Calu3 (cell line): ENCODE results near the gene HLA-B. TPM values are rescaled to one million over a fixed set of nuclear protein-coding genes. Genes with fewer than 3 reads are reported as not detected.

Experiments
- BruUV-seq: library from RNA; stranded (reverse); fragments of 400-500 nt; replicated peaks from 2 replicates; lab custom pipeline; 2021; lab: Mats Ljungman, UMichigan
- CTCF ChIA-PET: fragments of 300-600 bp; sonication (Branson Sonifier 250); formaldehyde crosslinking; loops from one replicate; lab custom pipeline; 2022; ENCODE audit warnings: antibody characterized with exemption; lab: Charles Lee
- DNase-seq: peaks from one replicate; pipeline ENCODE4 v3.0.0; 2022
- H3K27ac Mint-ChIP-seq: one replicate; pipeline ENCODE4 v1.8.0; 2022; ENCODE audit warnings: mixed read lengths; ENCODE audit not compliant: unreplicated experiment
- H3K27me3 Mint-ChIP-seq: one replicate; pipeline ENCODE4 v1.8.0; 2022; ENCODE audit warnings: mixed read lengths; ENCODE audit not compliant: unreplicated experiment
- H3K36me3 Mint-ChIP-seq: one replicate; pipeline ENCODE4 v1.8.0; 2022; ENCODE audit warnings: mild to moderate bottlenecking, moderate library complexity, mixed read lengths; ENCODE audit not compliant: insufficient read depth, unreplicated experiment
- H3K4me1 Mint-ChIP-seq: one replicate; pipeline ENCODE4 v1.8.0; 2022; ENCODE audit warnings: mild to moderate bottlenecking, low read depth, mixed read lengths; ENCODE audit not compliant: unreplicated experiment
- H3K4me3 Mint-ChIP-seq: one replicate; pipeline ENCODE4 v1.8.0; 2022; ENCODE audit warnings: mild to moderate bottlenecking, low read depth, moderate library complexity, mixed read lengths; ENCODE audit not compliant: unreplicated experiment
- H3K9me3 Mint-ChIP-seq: one replicate; pipeline ENCODE4 v1.8.0; 2022; ENCODE audit warnings: low read depth, mixed read lengths; ENCODE audit not compliant: unreplicated experiment
- CTCF ChIP-seq: fragments of 200-600 bp; IDR thresholded peaks from one replicate; pipeline ENCODE4 v1.8.0; 2022; ENCODE audit warnings: antibody characterized with exemption; ENCODE audit not compliant: unreplicated experiment
- intact Hi-C: fragments of 100-400 bp; cut with micrococcal nuclease; formaldehyde crosslinking; loops from one replicate; pipeline ENCODE4 v1.10.0; 2022; ENCODE audit not compliant: unreplicated experiment
- total RNA-seq: library from RNA; stranded (reverse); gene quantifications from 2 replicates; pipeline ENCODE4 v1.2.3, GENCODE V29; 2022

HLA-B gene
- total RNA-seq, 1 experiment from 2014 or later = 1,078 TPM

GRCh38 chr6:31308845-31309175 lies 48.2 kb downstream of the HLA-B start:
- no TSS peak for BruUV-seq
- Mint-ChIP-seq H3K36me3 (peaks cover 9% of the 10 kb centered on the region), H3K27ac (no peak overlapping the region), H3K4me3 (peak overlapping the region; percentile 46), H3K4me1 (no peaks in the 10 kb centered on the region), H3K27me3 (peaks cover 98% of the 10 kb centered on the region), H3K9me3 (no peaks in the 10 kb centered on the region)
- intact Hi-C loops = no loop called here
- DNase-seq = no peak
- CTCF ChIA-PET = interaction anchor here (0.6 kb wide), 2 partner anchors 16 to 190 kb away, joined by 5 to 7 read pairs; no protein-coding TSS in a partner anchor
- no peak for TF ChIP-seq CTCF

- no peaks in the 10 kb centered on the region for H3K4me1 Mint-ChIP-seq
- no TSS peak for BruUV-seq
- intact Hi-C loops = no loop called here
- H3K27ac Mint-ChIP-seq = no peak overlapping the region
- CTCF ChIA-PET = interaction anchor here (0.6 kb wide), 2 partner anchors 17 to 190 kb away, joined by 5 to 7 read pairs; no protein-coding TSS in a partner anchor
- no peaks in the 10 kb centered on the region for H3K9me3 Mint-ChIP-seq
- DNase-seq = no peak
- TF ChIP-seq CTCF = no peak
- H3K27me3 Mint-ChIP-seq = peaks cover 98% of the 10 kb centered on the region
- H3K36me3 Mint-ChIP-seq = peaks cover 9% of the 10 kb centered on the region
- H3K4me3 Mint-ChIP-seq = peak overlapping the region; percentile 46
Measured at GRCh38 chr6:31308050-31308844, 48.7 kb downstream of the HLA-B start.

GRCh38 chr6:31307669-31308049 lies 49.3 kb downstream of the HLA-B start:
- peaks cover 9% of the 10 kb centered on the region for H3K36me3 Mint-ChIP-seq
- intact Hi-C loops = no loop called here
- no peaks in the 10 kb centered on the region for H3K4me1 Mint-ChIP-seq
- H3K27ac Mint-ChIP-seq = no peak overlapping the region
- H3K9me3 Mint-ChIP-seq = no peaks in the 10 kb centered on the region
- H3K27me3 Mint-ChIP-seq = peaks cover 98% of the 10 kb centered on the region
- BruUV-seq = no TSS peak
- DNase-seq = no peak
- no peak overlapping the region for H3K4me3 Mint-ChIP-seq
- CTCF ChIA-PET = interaction anchor here (0.5 to 0.7 kb wide), 2 partner anchors 13 to 29 kb away, joined by 3 to 8 read pairs; no protein-coding TSS in a partner anchor
- no peak for TF ChIP-seq CTCF

GRCh38 chr6:31305703-31306219 lies 51.2 kb downstream of the HLA-B start:
- no TSS peak for BruUV-seq
- H3K27me3 Mint-ChIP-seq = peaks cover 98% of the 10 kb centered on the region
- intact Hi-C loops = no loop called here

More at GRCh38 chr6:31305703-31306219, 51.2 kb downstream of the HLA-B start:
- Mint-ChIP-seq H3K9me3 (no peaks in the 10 kb centered on the region), H3K4me1 (no peaks in the 10 kb centered on the region), H3K36me3 (peaks cover 9% of the 10 kb centered on the region), H3K27ac (no peak overlapping the region), H3K4me3 (no peak overlapping the region)
- CTCF ChIA-PET = no interaction called here
- no peak for DNase-seq
- no peak for TF ChIP-seq CTCF
